HepG2 (cell line): ENCODE measurements around the gene HSD11B2.

Source experiments
- DNMT1 ChIP-seq: sonication (generic); formaldehyde crosslinking; IDR thresholded peaks from 2 replicates; pipeline ENCODE4 v1.5.1; 2020; ENCODE audit warnings: mild to moderate bottlenecking, missing genetic modification reagents
- EP300 ChIP-seq, 3 experiments: sonication (generic) in 1 of 3; formaldehyde crosslinking in 1 of 3; IDR thresholded peaks; 2 replicates each; pipeline versions ENCODE4 v1.5.1 to v1.6.1; 2011 to 2020; ENCODE audit warnings: low read depth in 2 of 3, low read length in 2 of 3, borderline replicate concordance in 1 of 3, improper control_type of control experiment in 1 of 3, mild to moderate bottlenecking in 1 of 3, missing genetic modification reagents in 1 of 3, moderate library complexity in 1 of 3
- ESRRA ChIP-seq: sonication (generic); formaldehyde crosslinking; IDR thresholded peaks from 2 replicates; pipeline ENCODE4 v1.5.1; 2020; ENCODE audit warnings: mild to moderate bottlenecking, low read depth, missing genetic modification reagents
- FOXM1 ChIP-seq: sonication (generic); formaldehyde crosslinking; IDR thresholded peaks from 2 replicates; pipeline ENCODE4 v1.5.0; 2020; ENCODE audit warnings: missing genetic modification reagents
- GTF2F1 ChIP-seq: fragments of 150-350 bp; IDR thresholded peaks from 2 replicates; pipeline ENCODE4 v1.6.1; 2014; ENCODE audit warnings: low read length
- NR2F1 ChIP-seq, 2 experiments: fragments of 450-650 bp in 1 of 2; formaldehyde crosslinking in 1 of 2; IDR thresholded peaks; 2 replicates each; pipeline versions ENCODE4 v1.5.0 to v1.6.1; 2016 to 2020; ENCODE audit warnings: mild to moderate bottlenecking in 1 of 2, missing compliant biosample characterization in 1 of 2, missing genetic modification reagents in 1 of 2, moderate library complexity in 1 of 2
- RAD51 ChIP-seq: fragments of 450-650 bp; IDR thresholded peaks from 2 replicates; pipeline ENCODE4 v1.6.1; 2016; ENCODE audit warnings: borderline replicate concordance
- ZKSCAN1 ChIP-seq: fragments of 150-350 bp; IDR thresholded peaks from 2 replicates; pipeline ENCODE4 v1.6.1; 2014; ENCODE audit warnings: low read length
- ZNF674 ChIP-seq: sonication (generic); formaldehyde crosslinking; IDR thresholded peaks from 2 replicates; pipeline ENCODE4 v1.5.0; 2020; ENCODE audit warnings: low read depth, mild to moderate bottlenecking, missing genetic modification reagents
- ZNF709 ChIP-seq: sonication (generic); formaldehyde crosslinking; IDR thresholded peaks from 2 replicates; pipeline ENCODE4 v1.5.0; 2020; ENCODE audit warnings: mild to moderate bottlenecking, missing genetic modification reagents
- TF ChIP-seq, protein P1 (sequence below), 2 experiments: sonication (generic) in 1 of 2; formaldehyde crosslinking in 1 of 2; IDR thresholded peaks; 2 replicates each; pipeline versions ENCODE4 v1.4.0 to v1.6.1; 2018 to 2020; ENCODE audit warnings: missing genetic modification reagents in 2 of 2, borderline replicate concordance in 1 of 2, low read depth in 1 of 2, mild to moderate bottlenecking in 1 of 2, missing biosample characterization in 1 of 2
- TF ChIP-seq, protein P2 (sequence below): sonication (generic); formaldehyde crosslinking; IDR thresholded peaks from 2 replicates; pipeline ENCODE4 v1.5.0; 2020; ENCODE audit warnings: missing genetic modification reagents

DNA sequence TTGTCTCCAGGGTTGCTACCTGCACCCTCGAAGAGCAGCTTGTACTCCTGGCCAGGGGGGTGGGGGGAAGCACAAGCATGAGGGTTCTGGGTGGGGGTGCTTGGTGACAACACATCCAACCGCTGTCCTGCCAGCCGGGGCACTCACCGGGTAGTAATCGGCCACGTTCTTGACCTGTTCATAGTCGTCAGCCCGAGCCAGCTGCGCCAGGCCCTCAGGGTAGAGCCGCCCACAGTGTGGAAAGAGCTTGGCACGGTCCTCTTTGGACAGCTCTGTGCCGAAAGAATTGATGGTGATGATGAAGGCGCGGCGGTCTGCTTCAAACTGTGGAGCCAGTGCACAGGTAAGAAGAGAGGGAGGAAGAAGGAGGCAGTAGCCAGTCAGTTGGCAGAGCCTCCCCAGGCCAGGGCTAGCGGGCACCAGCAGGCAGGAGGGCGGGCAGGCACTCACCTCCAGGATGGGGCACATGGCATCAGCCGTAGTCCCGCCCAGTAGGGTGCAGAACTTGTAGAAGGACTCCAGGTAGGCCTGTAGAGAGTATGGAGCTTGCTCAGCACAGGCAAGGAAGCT, 8.0 kb downstream of the HSD11B2 start:
- TF ChIP-seq ZNF709 (no peak), NR2F1 (CRISPR knock-in tag; IDR thresholded peaks at IDR 0.05) (no peak), EP300 (IDR thresholded peaks at IDR 0.05; ENCODE audit: low read depth in 2 of 2, low read length in 2 of 2) (no peak), EP300 (CRISPR knock-in tag; IDR thresholded peaks at IDR 0.05; ENCODE audit: borderline replicate concordance) (no peak), ZNF674 (no peak), FOXM1 (CRISPR knock-in tag) (no peak), ZKSCAN1 (no peak), DNMT1 (CRISPR knock-in tag) (no peak), ESRRA (no peak), RAD51 (no peak), GTF2F1 (no peak)
- TF ChIP-seq, protein P1, sequence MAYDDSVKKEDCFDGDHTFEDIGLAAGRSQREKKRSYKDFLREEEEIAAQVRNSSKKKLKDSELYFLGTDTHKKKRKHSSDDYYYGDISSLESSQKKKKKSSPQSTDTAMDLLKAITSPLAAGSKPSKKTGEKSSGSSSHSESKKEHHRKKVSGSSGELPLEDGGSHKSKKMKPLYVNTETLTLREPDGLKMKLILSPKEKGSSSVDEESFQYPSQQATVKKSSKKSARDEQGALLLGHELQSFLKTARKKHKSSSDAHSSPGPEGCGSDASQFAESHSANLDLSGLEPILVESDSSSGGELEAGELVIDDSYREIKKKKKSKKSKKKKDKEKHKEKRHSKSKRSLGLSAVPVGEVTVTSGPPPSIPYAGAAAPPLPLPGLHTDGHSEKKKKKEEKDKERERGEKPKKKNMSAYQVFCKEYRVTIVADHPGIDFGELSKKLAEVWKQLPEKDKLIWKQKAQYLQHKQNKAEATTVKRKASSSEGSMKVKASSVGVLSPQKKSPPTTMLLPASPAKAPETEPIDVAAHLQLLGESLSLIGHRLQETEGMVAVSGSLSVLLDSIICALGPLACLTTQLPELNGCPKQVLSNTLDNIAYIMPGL (CRISPR knock-in tag; IDR thresholded peaks at IDR 0.05; ENCODE audit: borderline replicate concordance in 1 of 2, low read depth in 1 of 2) = no peak
- TF ChIP-seq, protein P2, sequence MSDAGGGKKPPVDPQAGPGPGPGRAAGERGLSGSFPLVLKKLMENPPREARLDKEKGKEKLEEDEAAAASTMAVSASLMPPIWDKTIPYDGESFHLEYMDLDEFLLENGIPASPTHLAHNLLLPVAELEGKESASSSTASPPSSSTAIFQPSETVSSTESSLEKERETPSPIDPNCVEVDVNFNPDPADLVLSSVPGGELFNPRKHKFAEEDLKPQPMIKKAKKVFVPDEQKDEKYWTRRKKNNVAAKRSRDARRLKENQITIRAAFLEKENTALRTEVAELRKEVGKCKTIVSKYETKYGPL (CRISPR knock-in tag) = no peak
